Gastroesophageal sphincter (tissue), 4 donors: ENCODE data around the gene ADGRF1. TPM values are rescaled to one million over a fixed set of nuclear protein-coding genes. Genes with fewer than 3 reads are reported as not detected.

Experiments
- ATAC-seq: fragments of 150-250 bp; one replicate; pipeline ENCODE4 v1.9.1; 2016; ENCODE audit warnings: mild to moderate bottlenecking, moderate library complexity
- H3K27ac ChIP-seq, 4 donors: fragments of 200-600 bp; sonication (generic) in 3 of 4; 1 replicate in 3 of 4; 2 replicates in 1 of 4; pipeline ENCODE4 v1.5.1; 2016 to 2019
- H3K27me3 ChIP-seq: fragments of 200-600 bp; sonication (generic); one replicate; pipeline ENCODE4 v1.5.1; 2019
- H3K36me3 ChIP-seq, 2 donors: fragments of 200-600 bp; sonication (generic); one replicate each; pipeline ENCODE4 v1.5.1; 2019; ENCODE audit warnings: control low read depth in 1 of 2
- H3K4me1 ChIP-seq, 3 donors: fragments of 200-600 bp; sonication (generic); 1 replicate in 2 of 3; 2 replicates in 1 of 3; pipeline ENCODE4 v1.5.1; 2016 to 2019; ENCODE audit warnings: control low read depth in 2 of 3
- H3K4me3 ChIP-seq, 2 donors: fragments of 200-600 bp; sonication (generic); one replicate each; pipeline ENCODE4 v1.5.1; 2019; ENCODE audit warnings: mild to moderate bottlenecking in 1 of 2, moderate library complexity in 1 of 2
- H3K9me3 ChIP-seq, 3 donors: fragments of 200-600 bp; sonication (generic); one replicate each; pipeline ENCODE4 v1.5.1; 2017 to 2019; ENCODE audit warnings: control low read depth in 2 of 3
- EP300 ChIP-seq: sonication (generic); formaldehyde crosslinking; IDR thresholded peaks from one replicate; pipeline ENCODE4 v1.6.1; 2017; ENCODE audit warnings: antibody characterized with exemption, mild to moderate bottlenecking
- POLR2A ChIP-seq, 2 donors: fragments of 450-650 bp; IDR thresholded peaks; one replicate each; pipeline ENCODE4 v1.6.1; 2017; ENCODE audit warnings: antibody characterized with exemption in 2 of 2, mild to moderate bottlenecking in 2 of 2, moderate library complexity in 1 of 2
- POLR2AphosphoS5 ChIP-seq: sonication (generic); formaldehyde crosslinking; IDR thresholded peaks from one replicate; pipeline ENCODE4 v1.6.1; 2017; ENCODE audit warnings: antibody characterized with exemption
- whole genome bisulfite sequencing, 2 donors: methylation state at CpG; one replicate each; pipeline ENCODE4 v1.1.5; 2018; ENCODE audit warnings: low coverage in 1 of 2; 5-methylcytosine and 5-hydroxymethylcytosine counted together
- total RNA-seq, 4 donors: library from RNA; depleted of rRNA; stranded (reverse); fragments of >200 nt; gene quantifications; one replicate each; pipeline ENCODE4 v1.1.0, GENCODE V29; 2016
- TF ChIP-seq, protein P1 (sequence below), 4 experiments: fragments of 200-600 bp in 2 of 4; fragments of 450-650 bp in 2 of 4; sonication (generic) in 1 of 4; IDR thresholded peaks; one replicate each; pipeline ENCODE4 v1.5.1; 2017 to 2019; ENCODE audit warnings: antibody characterized with exemption in 4 of 4, mild to moderate bottlenecking in 2 of 4, moderate library complexity in 2 of 4

Gene ADGRF1
- total RNA-seq, 4 donors from 2014 or later = 1.8 TPM; not detected in 3

GRCh38 chr6:47076422-47077344 lies 34.6 kb upstream of the ADGRF1 start:
- no peak for ATAC-seq
- no peak overlapping the region for H3K4me3 ChIP-seq
- no peaks in the 10 kb centered on the region for H3K36me3 ChIP-seq
- TF ChIP-seq POLR2AphosphoS5 = peak; percentile 50
- TF ChIP-seq, protein P1, sequence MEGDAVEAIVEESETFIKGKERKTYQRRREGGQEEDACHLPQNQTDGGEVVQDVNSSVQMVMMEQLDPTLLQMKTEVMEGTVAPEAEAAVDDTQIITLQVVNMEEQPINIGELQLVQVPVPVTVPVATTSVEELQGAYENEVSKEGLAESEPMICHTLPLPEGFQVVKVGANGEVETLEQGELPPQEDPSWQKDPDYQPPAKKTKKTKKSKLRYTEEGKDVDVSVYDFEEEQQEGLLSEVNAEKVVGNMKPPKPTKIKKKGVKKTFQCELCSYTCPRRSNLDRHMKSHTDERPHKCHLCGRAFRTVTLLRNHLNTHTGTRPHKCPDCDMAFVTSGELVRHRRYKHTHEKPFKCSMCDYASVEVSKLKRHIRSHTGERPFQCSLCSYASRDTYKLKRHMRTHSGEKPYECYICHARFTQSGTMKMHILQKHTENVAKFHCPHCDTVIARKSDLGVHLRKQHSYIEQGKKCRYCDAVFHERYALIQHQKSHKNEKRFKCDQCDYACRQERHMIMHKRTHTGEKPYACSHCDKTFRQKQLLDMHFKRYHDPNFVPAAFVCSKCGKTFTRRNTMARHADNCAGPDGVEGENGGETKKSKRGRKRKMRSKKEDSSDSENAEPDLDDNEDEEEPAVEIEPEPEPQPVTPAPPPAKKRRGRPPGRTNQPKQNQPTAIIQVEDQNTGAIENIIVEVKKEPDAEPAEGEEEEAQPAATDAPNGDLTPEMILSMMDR (IDR thresholded peaks at IDR 0.05) = no peak
- H3K9me3 ChIP-seq = no peaks in the 10 kb centered on the region
- H3K4me1 ChIP-seq = peaks cover 0 to 24% (median 4%) of the 10 kb centered on the region in 3 donors
- peak overlapping the region in 3 of 4 donors; percentile 4 to 38 (median 31) for H3K27ac ChIP-seq
- 54 to 58% methylated on average over 9 of the region's 9 CpGs for WGBS, 2 donors
- no peaks in the 10 kb centered on the region for H3K27me3 ChIP-seq

DNA sequence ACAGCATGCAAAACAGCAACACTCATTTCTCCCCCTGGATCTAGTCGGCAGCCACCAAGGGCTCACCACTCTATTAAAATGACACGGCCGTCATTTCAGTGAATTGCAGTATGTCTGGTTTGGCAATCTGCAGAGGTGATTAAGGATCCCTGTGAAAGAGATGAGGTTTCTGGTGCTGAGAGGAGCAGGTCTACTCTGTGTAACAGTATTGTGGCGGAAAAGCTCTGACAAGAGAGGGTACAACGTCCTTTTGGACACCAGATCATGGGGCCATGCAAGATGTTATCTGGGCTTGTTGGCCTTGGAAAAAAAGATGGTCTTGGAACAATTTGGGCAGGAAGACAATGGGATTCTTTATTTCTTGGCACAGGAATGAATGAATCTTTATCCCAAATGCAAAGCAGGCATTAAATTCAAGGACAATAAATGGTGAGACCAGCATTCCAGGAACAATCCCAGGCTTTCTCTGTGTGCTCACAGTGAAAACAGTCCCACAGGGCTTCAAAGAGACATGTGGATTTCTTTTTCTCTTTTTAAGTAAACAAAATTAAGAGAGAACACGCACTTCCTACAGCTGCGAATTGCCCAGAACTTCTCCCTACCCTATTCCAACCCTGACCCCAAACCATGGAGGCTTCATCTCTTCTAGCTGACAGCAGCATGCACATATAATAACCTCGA lies 33.7 kb upstream of the ADGRF1 start:
- ATAC-seq = no peak
- 57 to 81% methylated on average over 5 to 6 of the region's 8 CpGs for WGBS, 2 donors
- Histone ChIP-seq H3K4me3 (no peak overlapping the region), H3K27ac (peak overlapping the region in 2 of 4 donors; percentile 31 to 38), H3K4me1 (peaks cover 0 to 24% (median 4%) of the 10 kb centered on the region in 3 donors), H3K36me3 (no peaks in the 10 kb centered on the region), H3K27me3 (no peaks in the 10 kb centered on the region), H3K9me3 (no peaks in the 10 kb centered on the region)
- no peak for TF ChIP-seq POLR2A (IDR thresholded peaks at IDR 0.05)
- TF ChIP-seq, protein P1 (IDR thresholded peaks at IDR 0.05) = no peak

DNA sequence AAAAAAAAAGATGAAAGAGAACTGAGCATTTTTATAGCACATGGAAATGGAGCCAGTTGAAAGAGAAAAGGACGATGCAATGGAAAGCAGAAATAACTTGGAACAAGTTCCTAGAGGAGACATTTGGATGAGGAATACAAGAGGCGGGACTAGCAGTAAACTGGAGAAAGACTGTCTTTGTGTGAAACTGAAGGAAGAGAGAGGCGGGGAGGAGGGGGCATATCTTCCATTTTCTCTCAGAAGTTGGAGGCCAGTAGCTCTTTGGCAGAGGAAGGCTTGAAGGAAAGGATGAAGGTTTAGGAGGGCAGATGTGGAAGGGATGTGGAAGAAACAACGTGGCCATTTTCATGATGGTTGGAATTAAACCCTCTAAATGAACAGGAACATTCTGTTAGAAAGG lies 33.0 kb upstream of the ADGRF1 start:
- no peak for ATAC-seq
- H3K27ac ChIP-seq = peak overlapping the region in 1 of 4 donors; percentile 24
- H3K4me3 ChIP-seq = no peak overlapping the region

GRCh38 chr6:47073125-47074110 lies 31.3 kb upstream of the ADGRF1 start:
- no peak for ATAC-seq
- H3K27me3 ChIP-seq = no peaks in the 10 kb centered on the region
- H3K4me1 ChIP-seq = peaks cover 0 to 24% (median 4%) of the 10 kb centered on the region in 3 donors
- H3K9me3 ChIP-seq = no peaks in the 10 kb centered on the region
- no peak overlapping the region for H3K27ac ChIP-seq
- no peaks in the 10 kb centered on the region for H3K36me3 ChIP-seq
- 87 to 100% methylated on average over 2 to 4 of the region's 5 CpGs for WGBS, 2 donors
- H3K4me3 ChIP-seq = no peak overlapping the region
- no peak for TF ChIP-seq POLR2A (IDR thresholded peaks at IDR 0.05)
- TF ChIP-seq POLR2AphosphoS5 = no peak
- TF ChIP-seq, protein P1 (IDR thresholded peaks at IDR 0.05) = no peak
- no peak for TF ChIP-seq EP300

More for the DNA sequence above, 33.0 kb upstream of the ADGRF1 start:
- 46 to 53% methylated on average over 4 of the region's 4 CpGs for whole genome bisulfite sequencing, 2 donors
- Histone ChIP-seq H3K36me3 (no peaks in the 10 kb centered on the region), H3K4me1 (peaks cover 0 to 24% (median 4%) of the 10 kb centered on the region in 3 donors), H3K27me3 (no peaks in the 10 kb centered on the region), H3K9me3 (no peaks in the 10 kb centered on the region)
- TF ChIP-seq POLR2A (IDR thresholded peaks at IDR 0.05) = no peak
- TF ChIP-seq POLR2AphosphoS5 = no peak
- TF ChIP-seq, protein P1 (IDR thresholded peaks at IDR 0.05) = no peak
- no peak for TF ChIP-seq EP300
